ENCODE data around the gene GUCA2B. TPM values are rescaled to one million over a fixed set of nuclear protein-coding genes. Genes with fewer than 3 reads are reported as not detected.

The GUCA2B gene
- total and polyA plus RNA-seq, 3 experiments from 2014 or later = not detected

- Histone ChIP-seq H3K27me3 (ENCODE audit: insufficient read depth, low read length, poor library complexity, severe bottlenecking) (no peaks in the 10 kb centered on the region), H3K4me1 (ENCODE audit: insufficient read depth, low read length) (no peaks in the 10 kb centered on the region), H3K27ac (ENCODE audit: low read depth, low read length) (no peak overlapping the region), H3K9me3 (ENCODE audit: low read length) (no peaks in the 10 kb centered on the region), H3K4me3 (ENCODE audit: low read length) (no peak overlapping the region), H3K36me3 (ENCODE audit: insufficient read depth, low read length) (peaks cover 30% of the 10 kb centered on the region)
- no peaks in the 10 kb centered on the region for H3K9me3 Mint-ChIP-seq
- POLR2A ChIA-PET = no interaction called here
- DNase-seq = no peak
- peak overlapping the region in 1 of 8 donors; percentile 48 for H3K27ac Mint-ChIP-seq
- H3K4me3 Mint-ChIP-seq = no peak overlapping the region
- H3K36me3 Mint-ChIP-seq = peaks cover 6 to 88% (median 25%) of the 10 kb centered on the region in 3 donors
- CTCF ChIA-PET = no interaction called here
- no peaks in the 10 kb centered on the region for H3K27me3 Mint-ChIP-seq
- H3K4me1 Mint-ChIP-seq = peaks cover 13 to 21% (median 19%) of the 10 kb centered on the region in 3 donors
These were observed 37.0 kb downstream of the GUCA2B start for GRCh38 chr1:42189931-42190853.

GRCh38 chr1:42191319-42191718 is 38.1 kb downstream of the GUCA2B start:
- H3K36me3 ChIP-seq (ENCODE audit: insufficient read depth, low read length) = peaks cover 30% of the 10 kb centered on the region
- peaks cover 13 to 19% (median 18%) of the 10 kb centered on the region in 3 donors for H3K4me1 Mint-ChIP-seq
- CTCF ChIA-PET = interaction anchor here (1.1 kb wide), 1 partner anchor 18 kb away, joined by 4 read pairs; no protein-coding TSS in a partner anchor

GRCh38 chr1:42192106-42192505 is 38.9 kb downstream of the GUCA2B start:
- DNase-seq = no peak
- H3K36me3 ChIP-seq (ENCODE audit: insufficient read depth, low read length) = peaks cover 30% of the 10 kb centered on the region

More at GRCh38 chr1:42191319-42191718, 38.1 kb downstream of the GUCA2B start:
- H3K4me3 Mint-ChIP-seq = no peak overlapping the region
- no peak for DNase-seq
- no peaks in the 10 kb centered on the region for H3K27me3 ChIP-seq (ENCODE audit: insufficient read depth, low read length, poor library complexity, severe bottlenecking)
- no peak overlapping the region for H3K4me3 ChIP-seq (ENCODE audit: low read length)
- H3K27me3 Mint-ChIP-seq = no peaks in the 10 kb centered on the region
- H3K4me1 ChIP-seq (ENCODE audit: insufficient read depth, low read length) = no peaks in the 10 kb centered on the region
- H3K9me3 ChIP-seq (ENCODE audit: low read length) = no peaks in the 10 kb centered on the region
- H3K9me3 Mint-ChIP-seq = no peaks in the 10 kb centered on the region
- POLR2A ChIA-PET = no interaction called here
- H3K27ac Mint-ChIP-seq = peak overlapping the region in 4 of 8 donors; percentile 2 to 13 (median 6)
- H3K27ac ChIP-seq (ENCODE audit: low read depth, low read length) = no peak overlapping the region
- H3K36me3 Mint-ChIP-seq = peaks cover 6 to 88% (median 20%) of the 10 kb centered on the region in 3 donors

GRCh38 chr1:42195841-42196240 is 42.6 kb downstream of the GUCA2B start:
- Histone ChIP-seq H3K27me3 (ENCODE audit: insufficient read depth, low read length, poor library complexity, severe bottlenecking) (no peaks in the 10 kb centered on the region), H3K36me3 (ENCODE audit: insufficient read depth, low read length) (peaks cover 14% of the 10 kb centered on the region), H3K9me3 (ENCODE audit: low read length) (no peaks in the 10 kb centered on the region), H3K4me3 (ENCODE audit: low read length) (no peak overlapping the region), H3K27ac (ENCODE audit: low read depth, low read length) (no peak overlapping the region), H3K4me1 (ENCODE audit: insufficient read depth, low read length) (no peaks in the 10 kb centered on the region)
- Mint-ChIP-seq H3K36me3 (peaks cover 10 to 77% (median 21%) of the 10 kb centered on the region in 3 donors), H3K27me3 (no peaks in the 10 kb centered on the region), H3K4me3 (no peak overlapping the region), H3K27ac (no peak overlapping the region), H3K4me1 (peaks cover 13 to 19% (median 17%) of the 10 kb centered on the region in 3 donors), H3K9me3 (no peaks in the 10 kb centered on the region)
- CTCF ChIA-PET = interaction anchor here (1.2 kb wide), 1 partner anchor 22 kb away, joined by 5 read pairs; no protein-coding TSS in a partner anchor
- no peak for DNase-seq
- POLR2A ChIA-PET = no interaction called here

More at GRCh38 chr1:42192106-42192505, 38.9 kb downstream of the GUCA2B start:
- CTCF ChIA-PET = interaction anchor here (1.1 kb wide), 1 partner anchor 18 kb away, joined by 4 read pairs; no protein-coding TSS in a partner anchor
- Histone ChIP-seq H3K27ac (ENCODE audit: low read depth, low read length) (no peak overlapping the region), H3K9me3 (ENCODE audit: low read length) (no peaks in the 10 kb centered on the region), H3K4me3 (ENCODE audit: low read length) (no peak overlapping the region), H3K27me3 (ENCODE audit: insufficient read depth, low read length, poor library complexity, severe bottlenecking) (no peaks in the 10 kb centered on the region), H3K4me1 (ENCODE audit: insufficient read depth, low read length) (no peaks in the 10 kb centered on the region)
- H3K9me3 Mint-ChIP-seq = no peaks in the 10 kb centered on the region
- peak overlapping the region in 2 of 8 donors; percentile 5 to 23 for H3K27ac Mint-ChIP-seq
- H3K4me1 Mint-ChIP-seq = peaks cover 13 to 18% (median 17%) of the 10 kb centered on the region in 3 donors
- peaks cover 6 to 88% (median 21%) of the 10 kb centered on the region in 3 donors for H3K36me3 Mint-ChIP-seq
- POLR2A ChIA-PET = no interaction called here
- no peaks in the 10 kb centered on the region for H3K27me3 Mint-ChIP-seq
- no peak overlapping the region for H3K4me3 Mint-ChIP-seq

DNA sequence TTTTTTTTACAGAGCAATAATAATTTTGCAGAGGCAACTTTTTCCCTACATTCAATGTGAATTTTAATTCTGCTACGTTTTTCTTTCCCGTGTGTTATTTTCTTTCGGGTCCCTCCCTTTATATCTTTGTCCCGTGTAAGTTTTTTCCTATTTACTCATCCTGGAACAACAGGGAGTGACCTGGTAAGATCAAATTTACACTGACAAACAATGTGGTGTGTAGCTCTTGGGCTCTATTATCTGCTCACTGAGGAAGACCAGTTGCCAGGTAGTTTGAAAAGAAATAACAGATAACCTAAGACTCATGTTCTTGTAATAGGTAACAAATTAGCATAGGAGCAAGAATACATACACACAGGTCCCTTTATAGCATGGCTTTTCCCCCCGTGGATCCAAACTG is 45.0 kb downstream of the GUCA2B start:
- Mint-ChIP-seq H3K9me3 (peaks cover 5 to 13% (median 13%) of the 10 kb centered on the region in 5 donors), H3K4me3 (no peak overlapping the region), H3K27ac (peak overlapping the region in 1 of 8 donors; percentile 21), H3K36me3 (peaks cover 27 to 81% (median 30%) of the 10 kb centered on the region in 3 donors), H3K27me3 (no peaks in the 10 kb centered on the region), H3K4me1 (peaks cover 0 to 5% (median 2%) of the 10 kb centered on the region in 3 donors)
- Histone ChIP-seq H3K4me1 (ENCODE audit: insufficient read depth, low read length) (no peaks in the 10 kb centered on the region), H3K27ac (ENCODE audit: low read depth, low read length) (no peak overlapping the region), H3K36me3 (ENCODE audit: insufficient read depth, low read length) (peaks cover 7% of the 10 kb centered on the region), H3K27me3 (ENCODE audit: insufficient read depth, low read length, poor library complexity, severe bottlenecking) (no peaks in the 10 kb centered on the region), H3K9me3 (ENCODE audit: low read length) (peaks cover 6% of the 10 kb centered on the region), H3K4me3 (ENCODE audit: low read length) (no peak overlapping the region)
- CTCF ChIA-PET = interaction anchor here (1.0 kb wide), 1 partner anchor 25 kb away, joined by 5 read pairs; no protein-coding TSS in a partner anchor
- POLR2A ChIA-PET = no interaction called here
- DNase-seq = no peak

GRCh38 chr1:42201986-42202385 is 48.8 kb downstream of the GUCA2B start:
- POLR2A ChIA-PET = no interaction called here
- H3K27me3 Mint-ChIP-seq = no peaks in the 10 kb centered on the region
- H3K4me3 Mint-ChIP-seq = no peak overlapping the region
- Histone ChIP-seq H3K9me3 (ENCODE audit: low read length) (peaks cover 7% of the 10 kb centered on the region), H3K27ac (ENCODE audit: low read depth, low read length) (no peak overlapping the region), H3K4me3 (ENCODE audit: low read length) (no peak overlapping the region), H3K27me3 (ENCODE audit: insufficient read depth, low read length, poor library complexity, severe bottlenecking) (no peaks in the 10 kb centered on the region), H3K4me1 (ENCODE audit: insufficient read depth, low read length) (no peaks in the 10 kb centered on the region), H3K36me3 (ENCODE audit: insufficient read depth, low read length) (peaks cover 16% of the 10 kb centered on the region)
- peaks cover 43 to 80% (median 55%) of the 10 kb centered on the region in 3 donors for H3K36me3 Mint-ChIP-seq
- H3K9me3 Mint-ChIP-seq = peaks cover 5 to 16% (median 15%) of the 10 kb centered on the region in 5 donors
- no peak overlapping the region for H3K27ac Mint-ChIP-seq
- CTCF ChIA-PET = no interaction called here
- H3K4me1 Mint-ChIP-seq = peaks cover 7 to 12% (median 12%) of the 10 kb centered on the region in 3 donors
- DNase-seq = no peak

Other genes with a start within 250 kb of the GUCA2B start
- gene HIVEP3, start 234.5 kb upstream of the GUCA2B start, total RNA-seq = 10 to 100 TPM; 23.0 to 24.0 TPM
- 15.1 TPM for gene HIVEP3, start 234.5 kb upstream of the GUCA2B start, polyA plus RNA-seq
- not detected for gene GUCA2A, start 11.3 kb downstream of the GUCA2B start, total RNA-seq
- gene GUCA2A, start 11.3 kb downstream of the GUCA2B start, polyA plus RNA-seq = not detected
- 10 to 100 TPM; 48.0 to 48.3 TPM for gene FOXJ3, start 181.8 kb downstream of the GUCA2B start, total RNA-seq
- gene FOXJ3, start 181.8 kb downstream of the GUCA2B start, polyA plus RNA-seq = 35.7 TPM
- gene RIMKLA, start 227.4 kb downstream of the GUCA2B start, total RNA-seq = 1 to 10 TPM; 1.4 to 2.0 TPM
- gene RIMKLA, start 227.4 kb downstream of the GUCA2B start, polyA plus RNA-seq = 0.24 TPM